OCI-LY3 (cell line): Measurements from ENCODE around the gene LRIT3.

Experiments used
- EZH2phosphoT487 ChIP-seq: fragments of 200-600 bp; shearing (Covaris generic); IDR thresholded peaks from 2 replicates; pipeline ENCODE4 v1.6.1; 2018; ENCODE audit warnings: antibody characterized with exemption, mixed run types, low read depth
- TF ChIP-seq, protein P1 (sequence below): fragments of 200-600, 300-600 bp; sonication (generic); IDR thresholded peaks from 2 replicates; pipeline ENCODE4 v1.5.1; 2014; ENCODE audit warnings: antibody characterized with exemption, low read length, low read depth

DNA sequence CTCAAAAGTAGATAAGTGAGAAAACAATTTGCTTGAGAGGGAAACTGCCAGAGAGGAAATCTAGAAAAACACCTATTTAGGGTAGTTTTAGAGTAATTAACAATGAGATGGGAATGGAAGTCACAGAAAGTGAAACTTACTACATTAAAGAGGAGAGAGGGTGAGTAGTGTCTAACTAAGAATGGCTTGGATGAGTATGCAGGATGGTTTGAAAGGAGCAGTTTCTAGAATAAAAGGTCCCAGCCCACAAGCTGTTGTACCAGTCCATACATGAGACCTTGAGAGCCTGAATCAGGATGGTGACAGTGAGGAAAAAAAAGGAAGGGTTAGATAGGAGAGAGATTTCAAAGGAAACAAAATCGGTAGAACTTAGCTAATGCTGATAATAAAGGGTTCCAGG is 31.0 kb upstream of the LRIT3 start:
- TF ChIP-seq, protein P1, sequence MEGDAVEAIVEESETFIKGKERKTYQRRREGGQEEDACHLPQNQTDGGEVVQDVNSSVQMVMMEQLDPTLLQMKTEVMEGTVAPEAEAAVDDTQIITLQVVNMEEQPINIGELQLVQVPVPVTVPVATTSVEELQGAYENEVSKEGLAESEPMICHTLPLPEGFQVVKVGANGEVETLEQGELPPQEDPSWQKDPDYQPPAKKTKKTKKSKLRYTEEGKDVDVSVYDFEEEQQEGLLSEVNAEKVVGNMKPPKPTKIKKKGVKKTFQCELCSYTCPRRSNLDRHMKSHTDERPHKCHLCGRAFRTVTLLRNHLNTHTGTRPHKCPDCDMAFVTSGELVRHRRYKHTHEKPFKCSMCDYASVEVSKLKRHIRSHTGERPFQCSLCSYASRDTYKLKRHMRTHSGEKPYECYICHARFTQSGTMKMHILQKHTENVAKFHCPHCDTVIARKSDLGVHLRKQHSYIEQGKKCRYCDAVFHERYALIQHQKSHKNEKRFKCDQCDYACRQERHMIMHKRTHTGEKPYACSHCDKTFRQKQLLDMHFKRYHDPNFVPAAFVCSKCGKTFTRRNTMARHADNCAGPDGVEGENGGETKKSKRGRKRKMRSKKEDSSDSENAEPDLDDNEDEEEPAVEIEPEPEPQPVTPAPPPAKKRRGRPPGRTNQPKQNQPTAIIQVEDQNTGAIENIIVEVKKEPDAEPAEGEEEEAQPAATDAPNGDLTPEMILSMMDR = no peak
- no peak for TF ChIP-seq EZH2phosphoT487
